Measurements from ENCODE around the gene ATP11A.

GRCh38 chr13:112702986-112703379 is 13.1 kb downstream of the ATP11A start:
- no peak for TF ChIP-seq POLR2A (IDR thresholded peaks at IDR 0.05)
- no peak for TF ChIP-seq CTCF (IDR thresholded peaks at IDR 0.05)
